ENCODE results near the gene MYH15. TPM values are rescaled to one million over a fixed set of nuclear protein-coding genes. Genes with fewer than 3 reads are reported as not detected.

Gene MYH15
- polyA plus RNA-seq, 1 experiment, result 0.68 TPM

- Histone ChIP-seq H3K27ac (ENCODE audit: low read depth, low read length) (no peak overlapping the region), H3K27me3 (ENCODE audit: control insufficient read depth, insufficient read depth, low read length) (no peaks in the 10 kb centered on the region), H3K9me3 (ENCODE audit: control insufficient read depth, insufficient read depth, low read length) (no peaks in the 10 kb centered on the region), H3K4me3 (ENCODE audit: low read depth, low read length) (no peak overlapping the region)
- DNase-seq (ENCODE audit: low read depth, low spot score), result no peak
- ChIA-PET CTCF (interaction anchor here (0.6 to 2.4 kb wide), 2 partner anchors 15 to 377 kb away, joined by 3 to 16 read pairs; no protein-coding TSS in a partner anchor), POLR2A (no interaction called here)
- TF ChIP-seq CTCF (IDR thresholded peaks at IDR 0.05; ENCODE audit: low read depth, low read length), result no peak
Observed at GRCh38 chr3:108538083-108538482, 27.7 kb upstream of the MYH15 start.

- Histone ChIP-seq H3K27ac (ENCODE audit: low read depth, low read length) (no peak overlapping the region), H3K9me3 (ENCODE audit: control insufficient read depth, insufficient read depth, low read length) (no peaks in the 10 kb centered on the region), H3K4me3 (ENCODE audit: low read depth, low read length) (no peak overlapping the region), H3K27me3 (ENCODE audit: control insufficient read depth, insufficient read depth, low read length) (no peaks in the 10 kb centered on the region)
- no peak for TF ChIP-seq CTCF (IDR thresholded peaks at IDR 0.05; ENCODE audit: low read depth, low read length)
- ChIA-PET POLR2A (no interaction called here), CTCF (no interaction called here)
- DNase-seq (ENCODE audit: low read depth, low spot score), result no peak
Observed at GRCh38 chr3:108528459-108529252, 18.3 kb upstream of the MYH15 start.

- H3K27me3 ChIP-seq (ENCODE audit: control insufficient read depth, insufficient read depth, low read length), result no peaks in the 10 kb centered on the region
- CTCF ChIA-PET, result no interaction called here
- no peak for DNase-seq (ENCODE audit: low read depth, low spot score)
- POLR2A ChIA-PET, result no interaction called here
- no peak for TF ChIP-seq CTCF (IDR thresholded peaks at IDR 0.05; ENCODE audit: low read depth, low read length)
- H3K4me3 ChIP-seq (ENCODE audit: low read depth, low read length), result no peak overlapping the region
- no peaks in the 10 kb centered on the region for H3K9me3 ChIP-seq (ENCODE audit: control insufficient read depth, insufficient read depth, low read length)
- H3K27ac ChIP-seq (ENCODE audit: low read depth, low read length), result no peak overlapping the region
Observed at GRCh38 chr3:108527817-108528216, 17.4 kb upstream of the MYH15 start.

GRCh38 chr3:108527109-108527508, 16.7 kb upstream of the MYH15 start:
- H3K4me3 ChIP-seq (ENCODE audit: low read depth, low read length), result no peak overlapping the region
- no peak for TF ChIP-seq CTCF (IDR thresholded peaks at IDR 0.05; ENCODE audit: low read depth, low read length)
- no peaks in the 10 kb centered on the region for H3K27me3 ChIP-seq (ENCODE audit: control insufficient read depth, insufficient read depth, low read length)
- ChIA-PET POLR2A (no interaction called here), CTCF (no interaction called here)
- no peak for DNase-seq (ENCODE audit: low read depth, low spot score)
- H3K9me3 ChIP-seq (ENCODE audit: control insufficient read depth, insufficient read depth, low read length), result no peaks in the 10 kb centered on the region
- H3K27ac ChIP-seq (ENCODE audit: low read depth, low read length), result no peak overlapping the region

GRCh38 chr3:108525971-108526370, 15.6 kb upstream of the MYH15 start:
- ChIA-PET CTCF (interaction anchor here (0.8 to 1.0 kb wide), 2 partner anchors 27 to 37 kb away, joined by 3 read pairs; no protein-coding TSS in a partner anchor), POLR2A (no interaction called here)
- H3K27me3 ChIP-seq (ENCODE audit: control insufficient read depth, insufficient read depth, low read length), result no peaks in the 10 kb centered on the region
- TF ChIP-seq CTCF (IDR thresholded peaks at IDR 0.05; ENCODE audit: low read depth, low read length), result no peak
- no peak overlapping the region for H3K4me3 ChIP-seq (ENCODE audit: low read depth, low read length)
- H3K27ac ChIP-seq (ENCODE audit: low read depth, low read length), result no peak overlapping the region
- no peak for DNase-seq (ENCODE audit: low read depth, low spot score)
- H3K9me3 ChIP-seq (ENCODE audit: control insufficient read depth, insufficient read depth, low read length), result no peaks in the 10 kb centered on the region
